C4-2B (cell line): ENCODE measurements around the gene GPC5.

ENCODE experiments used
- CTCF ChIP-seq: fragments of 450-650 bp; conservative IDR thresholded peaks from 2 replicates; pipeline ENCODE4 v1.5.1; 2017; ENCODE audit warnings: mild to moderate bottlenecking
- ZFX ChIP-seq: fragments of 450-650 bp; IDR thresholded peaks from 2 replicates; pipeline ENCODE4 v1.6.1; 2017

- TF ChIP-seq ZFX (no peak), CTCF (no peak)
Measured at GRCh38 chr13:91491980-91492379, 93.6 kb downstream of the GPC5 start.
